ENCODE measurements around the gene GXYLT1. TPM values are rescaled to one million over a fixed set of nuclear protein-coding genes. Genes with fewer than 3 reads are reported as not detected.

GXYLT1 gene
- total RNA-seq, 1 experiment from 2014 or later = 28.1 TPM

- Mint-ChIP-seq H3K27ac (ENCODE audit: unreplicated experiment) (no peak overlapping the region), H3K27me3 (ENCODE audit: insufficient read depth, unreplicated experiment) (no peaks in the 10 kb centered on the region), H3K4me3 (ENCODE audit: unreplicated experiment) (no peak overlapping the region), H3K36me3 (ENCODE audit: insufficient read depth, unreplicated experiment) (no peaks in the 10 kb centered on the region), H3K9me3 (ENCODE audit: unreplicated experiment) (no peaks in the 10 kb centered on the region), H3K4me1 (ENCODE audit: low read depth, unreplicated experiment) (no peaks in the 10 kb centered on the region)
- H3K4me3 ChIP-seq (ENCODE audit: low read depth, low read length) = no peak overlapping the region
- no peak for DNase-seq
- POLR2A ChIA-PET = interaction anchor here (0.7 kb wide), 1 partner anchor 1708 kb away, joined by 3 read pairs; no protein-coding TSS in a partner anchor
- CTCF ChIA-PET = no interaction called here
- no TSS peak for BruUV-seq (replicated peaks)
- H3K27me3 ChIP-seq (replicated peaks; ENCODE audit: control insufficient read depth, insufficient read depth, low read length) = no peaks in the 10 kb centered on the region
- intact Hi-C loops (cut with micrococcal nuclease; ENCODE audit: unreplicated experiment) = no loop called here
- no peak for TF ChIP-seq CTCF (IDR thresholded peaks at IDR 0.05; ENCODE audit: insufficient read depth in 1 of 2, low read depth in 1 of 2, low read length in 1 of 2, severe bottlenecking in 1 of 2, unreplicated experiment in 1 of 2)
- no peaks in the 10 kb centered on the region for H3K36me3 ChIP-seq (ENCODE audit: control insufficient read depth, insufficient read depth, low read length)
- H3K9me3 ChIP-seq = no peaks in the 10 kb centered on the region
- H3K4me1 ChIP-seq = no peaks in the 10 kb centered on the region
Measured at GRCh38 chr12:42156232-42156631, 11.6 kb upstream of the GXYLT1 start.

- no peaks in the 10 kb centered on the region for H3K9me3 ChIP-seq
- H3K4me1 ChIP-seq = peaks cover 27% of the 10 kb centered on the region
- H3K27me3 ChIP-seq (replicated peaks; ENCODE audit: control insufficient read depth, insufficient read depth, low read length) = no peaks in the 10 kb centered on the region
- intact Hi-C loops (cut with micrococcal nuclease; ENCODE audit: unreplicated experiment) = loop anchor here (2.0 to 10.0 kb wide), 2 partner anchors 187 to 309 kb away; no protein-coding TSS in a partner anchor
- TF ChIP-seq CTCF (IDR thresholded peaks at IDR 0.05; ENCODE audit: insufficient read depth in 1 of 2, low read depth in 1 of 2, low read length in 1 of 2, severe bottlenecking in 1 of 2, unreplicated experiment in 1 of 2) = peak in 1 of 2 experiments; percentile 47
- H3K36me3 ChIP-seq (ENCODE audit: control insufficient read depth, insufficient read depth, low read length) = no peaks in the 10 kb centered on the region
- no peaks in the 10 kb centered on the region for H3K27me3 Mint-ChIP-seq (ENCODE audit: insufficient read depth, unreplicated experiment)
- BruUV-seq (replicated peaks) = no TSS peak
- H3K4me1 Mint-ChIP-seq (ENCODE audit: low read depth, unreplicated experiment) = peaks cover 31% of the 10 kb centered on the region
- H3K27ac Mint-ChIP-seq (ENCODE audit: unreplicated experiment) = peak overlapping the region; percentile 83
- ChIA-PET POLR2A (interaction anchor here (0.6 to 0.7 kb wide), 2 partner anchors 90 to 445 kb away, joined by 3 to 4 read pairs; no protein-coding TSS in a partner anchor), CTCF (interaction anchor here (1.0 kb wide), 1 partner anchor 226 kb away, joined by 3 read pairs; no protein-coding TSS in a partner anchor)
- DNase-seq = peak in 1 of 2 experiments; percentile 32
- peak overlapping the region; percentile 82 for H3K4me3 Mint-ChIP-seq (ENCODE audit: unreplicated experiment)
- H3K4me3 ChIP-seq (ENCODE audit: low read depth, low read length) = peak overlapping the region; percentile 69
- H3K36me3 Mint-ChIP-seq (ENCODE audit: insufficient read depth, unreplicated experiment) = peaks cover 12% of the 10 kb centered on the region
- no peaks in the 10 kb centered on the region for H3K9me3 Mint-ChIP-seq (ENCODE audit: unreplicated experiment)
Measured at GRCh38 chr12:42145552-42146215, 1.0 kb upstream of the GXYLT1 start.

- ChIA-PET POLR2A (interaction anchor here (0.6 to 0.7 kb wide), 2 partner anchors 90 to 445 kb away, joined by 3 to 4 read pairs; no protein-coding TSS in a partner anchor), CTCF (interaction anchor here (0.8 to 1.0 kb wide), 2 partner anchors 187 to 227 kb away, joined by 3 read pairs; no protein-coding TSS in a partner anchor)
- Mint-ChIP-seq H3K4me1 (ENCODE audit: low read depth, unreplicated experiment) (peaks cover 35% of the 10 kb centered on the region), H3K9me3 (ENCODE audit: unreplicated experiment) (no peaks in the 10 kb centered on the region), H3K27ac (ENCODE audit: unreplicated experiment) (peak overlapping the region; percentile 83), H3K4me3 (ENCODE audit: unreplicated experiment) (peak overlapping the region; percentile 82), H3K27me3 (ENCODE audit: insufficient read depth, unreplicated experiment) (no peaks in the 10 kb centered on the region), H3K36me3 (ENCODE audit: insufficient read depth, unreplicated experiment) (peaks cover 12% of the 10 kb centered on the region)
- intact Hi-C loops (cut with micrococcal nuclease; ENCODE audit: unreplicated experiment) = loop anchor here (2.0 to 10.0 kb wide), 2 partner anchors 188 to 310 kb away; no protein-coding TSS in a partner anchor
- no peak for TF ChIP-seq CTCF (IDR thresholded peaks at IDR 0.05; ENCODE audit: insufficient read depth in 1 of 2, low read depth in 1 of 2, low read length in 1 of 2, severe bottlenecking in 1 of 2, unreplicated experiment in 1 of 2)
- Histone ChIP-seq H3K4me3 (ENCODE audit: low read depth, low read length) (peak overlapping the region; percentile 69), H3K27me3 (replicated peaks; ENCODE audit: control insufficient read depth, insufficient read depth, low read length) (no peaks in the 10 kb centered on the region), H3K36me3 (ENCODE audit: control insufficient read depth, insufficient read depth, low read length) (no peaks in the 10 kb centered on the region), H3K9me3 (no peaks in the 10 kb centered on the region), H3K4me1 (peaks cover 31% of the 10 kb centered on the region)
- peak; percentile 36 to 45 for DNase-seq
- BruUV-seq (replicated peaks) = TSS peak; percentile 95
Measured at GRCh38 chr12:42145197-42145549, 499 bp upstream of the GXYLT1 start.

All from Caco-2 (cell line).